ENCODE data around the gene STX5. TPM values are rescaled to one million over a fixed set of nuclear protein-coding genes. Genes with fewer than 3 reads are reported as not detected.

Gene STX5, protein sequence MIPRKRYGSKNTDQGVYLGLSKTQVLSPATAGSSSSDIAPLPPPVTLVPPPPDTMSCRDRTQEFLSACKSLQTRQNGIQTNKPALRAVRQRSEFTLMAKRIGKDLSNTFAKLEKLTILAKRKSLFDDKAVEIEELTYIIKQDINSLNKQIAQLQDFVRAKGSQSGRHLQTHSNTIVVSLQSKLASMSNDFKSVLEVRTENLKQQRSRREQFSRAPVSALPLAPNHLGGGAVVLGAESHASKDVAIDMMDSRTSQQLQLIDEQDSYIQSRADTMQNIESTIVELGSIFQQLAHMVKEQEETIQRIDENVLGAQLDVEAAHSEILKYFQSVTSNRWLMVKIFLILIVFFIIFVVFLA
- 10 to 100 TPM; 15.3 to 62.5 (median 30.2) TPM for total RNA-seq

DNA sequence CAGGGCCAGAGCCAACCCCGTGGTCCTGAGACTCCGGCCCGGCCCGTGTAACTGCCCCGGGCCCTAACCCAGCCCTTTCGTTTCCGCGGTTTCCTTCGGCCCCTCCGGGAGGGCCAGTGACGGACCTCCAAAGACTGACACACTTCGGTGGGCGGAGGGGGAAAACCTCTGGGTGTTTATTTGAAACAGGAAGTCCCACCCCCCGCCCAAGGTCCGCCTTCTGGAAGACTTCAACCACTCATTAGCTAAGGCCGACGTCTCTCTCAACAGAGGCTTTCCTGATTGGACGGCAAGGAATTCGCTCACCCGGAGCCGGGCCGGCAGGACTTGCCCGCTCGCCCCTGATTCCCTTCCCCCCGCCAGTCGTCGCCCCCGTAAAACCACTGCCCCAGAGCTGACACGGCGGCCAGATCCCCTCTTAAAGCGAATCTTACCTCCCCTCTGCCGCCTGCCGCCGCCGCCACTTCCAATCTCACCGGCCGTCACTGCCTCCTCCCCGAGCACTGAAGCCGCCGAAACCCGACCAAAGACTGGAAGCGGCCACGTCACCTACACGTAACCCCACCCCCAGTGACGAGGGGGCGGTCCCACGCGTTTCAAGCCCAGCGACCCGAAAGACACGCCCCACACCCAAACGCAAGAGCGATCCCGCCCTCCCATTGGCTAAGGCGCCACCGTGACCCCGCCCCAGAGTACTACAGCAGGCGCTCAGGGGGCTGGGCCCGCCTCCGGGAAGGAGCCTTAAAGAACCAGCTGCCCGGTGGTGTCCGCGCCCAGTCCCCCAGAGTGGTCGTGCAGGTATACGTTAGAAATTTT is at the start of gene STX5:
STX5 (minus strand) TSS at position 532 of the 816 bp plus-strand sequence. CDS start 808 bp downstream, outside the sequence.
- peak within 1 kb of the TSS; percentile 81 to 94 (median 90) for H3K4me3 ChIP-seq
- in situ Hi-C loops (cut with MboI; ENCODE audit: low pct_ligation_motif_present in 1 of 4, low pct_unique_long_range_greater_than_20kb in 1 of 4, low sequenced_read_pairs in 3 of 4): no loop called here
- no peaks in the 10 kb centered on the region for H3K27me3 ChIP-seq
- H3K9me3 ChIP-seq: no peaks in the 10 kb centered on the region
- 0% methylated on average over 64 of the region's 65 CpGs; no CpG with 5 or more reads in 1 of the 2 donors for whole genome bisulfite sequencing, 2 donors (ENCODE audit: low coverage in 1 of 2)
- H3K36me3 ChIP-seq: peaks cover 0 to 14% (median 5%) of the 10 kb centered on the region in 4 donors
- H3K27ac ChIP-seq: peak within 1 kb of the TSS; percentile 95 to 98 (median 96)
- intact Hi-C loops (cut with DNase I; ENCODE audit: low total_unique reads): no loop called here
- peaks cover 17 to 36% (median 19%) of the 10 kb centered on the region in 4 donors for H3K4me1 ChIP-seq
- TF ChIP-seq, protein P1, sequence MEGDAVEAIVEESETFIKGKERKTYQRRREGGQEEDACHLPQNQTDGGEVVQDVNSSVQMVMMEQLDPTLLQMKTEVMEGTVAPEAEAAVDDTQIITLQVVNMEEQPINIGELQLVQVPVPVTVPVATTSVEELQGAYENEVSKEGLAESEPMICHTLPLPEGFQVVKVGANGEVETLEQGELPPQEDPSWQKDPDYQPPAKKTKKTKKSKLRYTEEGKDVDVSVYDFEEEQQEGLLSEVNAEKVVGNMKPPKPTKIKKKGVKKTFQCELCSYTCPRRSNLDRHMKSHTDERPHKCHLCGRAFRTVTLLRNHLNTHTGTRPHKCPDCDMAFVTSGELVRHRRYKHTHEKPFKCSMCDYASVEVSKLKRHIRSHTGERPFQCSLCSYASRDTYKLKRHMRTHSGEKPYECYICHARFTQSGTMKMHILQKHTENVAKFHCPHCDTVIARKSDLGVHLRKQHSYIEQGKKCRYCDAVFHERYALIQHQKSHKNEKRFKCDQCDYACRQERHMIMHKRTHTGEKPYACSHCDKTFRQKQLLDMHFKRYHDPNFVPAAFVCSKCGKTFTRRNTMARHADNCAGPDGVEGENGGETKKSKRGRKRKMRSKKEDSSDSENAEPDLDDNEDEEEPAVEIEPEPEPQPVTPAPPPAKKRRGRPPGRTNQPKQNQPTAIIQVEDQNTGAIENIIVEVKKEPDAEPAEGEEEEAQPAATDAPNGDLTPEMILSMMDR (IDR thresholded peaks at IDR 0.05): no peak
- TF ChIP-seq POLR2A (IDR thresholded peaks at IDR 0.05) (peak; percentile 94), EP300 (IDR thresholded peaks at IDR 0.05; ENCODE audit: low read depth) (no peak), POLR2AphosphoS5 (IDR thresholded peaks at IDR 0.05) (peak; percentile 95 to 96 (median 95))
- DNase-seq: peak; percentile 100

DNA sequence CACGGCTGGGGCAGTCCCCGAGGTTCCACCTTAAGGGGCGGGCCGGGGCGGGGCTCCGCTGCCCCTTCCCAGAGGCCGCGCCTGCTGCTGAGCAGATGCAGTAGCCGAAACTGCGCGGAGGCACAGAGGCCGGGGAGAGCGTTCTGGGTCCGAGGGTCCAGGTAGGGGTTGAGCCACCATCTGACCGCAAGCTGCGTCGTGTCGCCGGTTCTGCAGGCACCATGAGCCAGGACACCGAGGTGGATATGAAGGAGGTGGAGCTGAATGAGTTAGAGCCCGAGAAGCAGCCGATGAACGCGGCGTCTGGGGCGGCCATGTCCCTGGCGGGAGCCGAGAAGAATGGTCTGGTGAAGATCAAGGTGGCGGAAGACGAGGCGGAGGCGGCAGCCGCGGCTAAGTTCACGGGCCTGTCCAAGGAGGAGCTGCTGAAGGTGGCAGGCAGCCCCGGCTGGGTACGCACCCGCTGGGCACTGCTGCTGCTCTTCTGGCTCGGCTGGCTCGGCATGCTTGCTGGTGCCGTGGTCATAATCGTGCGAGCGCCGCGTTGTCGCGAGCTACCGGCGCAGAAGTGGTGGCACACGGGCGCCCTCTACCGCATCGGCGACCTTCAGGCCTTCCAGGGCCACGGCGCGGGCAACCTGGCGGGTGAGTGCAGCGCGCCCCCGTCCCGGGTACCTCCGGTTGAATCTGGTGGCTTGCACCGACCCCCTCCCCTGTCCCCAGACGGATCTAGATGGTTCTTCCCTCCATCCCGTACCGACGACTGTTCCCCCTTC is 49.1 kb upstream of the STX5 start, which contains the start of gene SLC3A2:
SLC3A2 (plus strand) TSS at position 94 of the 776 bp plus-strand sequence; CDS start at position 222, 128 bp downstream.
- no peaks in the 10 kb centered on the region for H3K27me3 ChIP-seq
- peaks cover 33 to 53% (median 39%) of the 10 kb centered on the region in 4 donors for H3K4me1 ChIP-seq
- intact Hi-C loops (cut with DNase I; ENCODE audit: low total_unique reads) (loop anchor here (5.0 kb wide), 1 partner anchor 1811 kb away; no protein-coding TSS in a partner anchor), in situ Hi-C loops (cut with MboI; ENCODE audit: low pct_ligation_motif_present in 1 of 4, low pct_unique_long_range_greater_than_20kb in 1 of 4, low sequenced_read_pairs in 3 of 4) (loop anchor here in 1 of 4 donors (25.0 kb wide), 1 partner anchor 494 kb away; no protein-coding TSS in a partner anchor)
- peak; percentile 94 for DNase-seq
- H3K9me3 ChIP-seq: no peaks in the 10 kb centered on the region
- H3K36me3 ChIP-seq: peaks cover 0 to 31% (median 13%) of the 10 kb centered on the region in 4 donors
- peak; percentile 100 for TF ChIP-seq POLR2AphosphoS5 (IDR thresholded peaks at IDR 0.05)
- TF ChIP-seq, protein P1 (IDR thresholded peaks at IDR 0.05): peak; percentile 45 to 75 (median 65)
- peak; percentile 32 for TF ChIP-seq EP300 (IDR thresholded peaks at IDR 0.05; ENCODE audit: low read depth)
- peak; percentile 99 for TF ChIP-seq POLR2A (IDR thresholded peaks at IDR 0.05)
- 1% methylated on average over 67 of the region's 69 CpGs; no CpG with 5 or more reads in 1 of the 2 donors for WGBS, 2 donors (ENCODE audit: low coverage in 1 of 2)
- peak within 1 kb of the TSS; percentile 64 to 96 (median 78) for H3K4me3 ChIP-seq
- peak within 1 kb of the TSS; percentile 96 to 100 (median 98) for H3K27ac ChIP-seq

DNA sequence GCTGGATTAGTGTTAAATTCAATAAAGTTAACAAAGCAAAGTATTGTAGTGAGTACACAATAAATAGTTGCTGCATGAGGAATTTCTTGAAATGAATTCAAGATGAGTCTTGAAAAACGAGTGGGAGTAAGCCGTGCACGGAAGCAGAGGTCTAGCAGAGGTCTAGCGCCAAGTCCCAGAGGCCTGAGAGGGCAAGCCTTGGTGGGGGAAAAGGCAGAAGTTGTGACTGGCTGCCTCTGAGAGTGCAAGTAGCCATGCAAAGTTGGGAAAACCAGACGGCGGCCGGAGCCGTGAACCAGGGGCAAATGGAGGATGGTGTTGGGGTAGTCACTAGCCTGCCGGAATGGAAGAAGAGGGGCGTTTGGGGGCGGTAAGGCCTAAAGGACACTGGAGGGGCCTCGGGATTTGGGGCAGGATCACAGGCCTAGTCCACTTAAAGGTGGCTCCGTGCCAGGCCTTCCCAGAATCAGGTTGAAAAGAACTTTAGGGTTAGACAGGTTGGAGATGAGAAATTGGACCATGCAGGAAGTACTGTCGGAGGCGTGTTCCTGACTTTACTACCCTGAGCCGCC is 48.5 kb upstream of the STX5 start:
- WGBS, 2 donors (ENCODE audit: low coverage in 1 of 2): 2 to 4% methylated on average over 5 to 16 of the region's 16 CpGs
- Histone ChIP-seq H3K27ac (peak overlapping the region; percentile 96 to 100 (median 98)), H3K36me3 (peaks cover 0 to 25% (median 10%) of the 10 kb centered on the region in 4 donors), H3K4me1 (peaks cover 33 to 49% (median 39%) of the 10 kb centered on the region in 4 donors), H3K9me3 (no peaks in the 10 kb centered on the region), H3K4me3 (peak overlapping the region; percentile 64 to 96 (median 78)), H3K27me3 (no peaks in the 10 kb centered on the region)
- intact Hi-C loops (cut with DNase I; ENCODE audit: low total_unique reads): loop anchor here (5.0 kb wide), 1 partner anchor 1812 kb away; no protein-coding TSS in a partner anchor
- TF ChIP-seq POLR2A (IDR thresholded peaks at IDR 0.05): no peak
- TF ChIP-seq, protein P1 (IDR thresholded peaks at IDR 0.05): no peak
- TF ChIP-seq POLR2AphosphoS5 (IDR thresholded peaks at IDR 0.05): no peak
- no peak for TF ChIP-seq EP300 (IDR thresholded peaks at IDR 0.05; ENCODE audit: low read depth)
- no peak for DNase-seq
- in situ Hi-C loops (cut with MboI; ENCODE audit: low pct_ligation_motif_present in 1 of 4, low pct_unique_long_range_greater_than_20kb in 1 of 4, low sequenced_read_pairs in 3 of 4): loop anchor here in 1 of 4 donors (25.0 kb wide), 1 partner anchor 493 kb away; no protein-coding TSS in a partner anchor

Data from transverse colon (tissue), 4 donors.